H1 (cell line): ENCODE results near the gene SLC35D2. TPM values are rescaled to one million over a fixed set of nuclear protein-coding genes. Genes with fewer than 3 reads are reported as not detected.

ENCODE experiments used
- CTCF ChIA-PET: fragments of 300-600 bp; sonication (Branson Sonifier 250); formaldehyde crosslinking; loops from one replicate; lab custom pipeline; 2021; ENCODE audit not compliant: partially characterized antibody; lab: Charles Lee
- POLR2A ChIA-PET: fragments of 300-600 bp; sonication (Branson Sonifier 250); formaldehyde crosslinking; loops from one replicate; lab custom pipeline; 2021; ENCODE audit warnings: inconsistent platforms; ENCODE audit not compliant: partially characterized antibody; lab: Charles Lee
- DNase-seq, 2 experiments: peaks; one replicate each; pipeline versions ENCODE4 v3.0.0 to v3.0.0-alpha.2; 2010 to 2022; ENCODE audit warnings: low spot score in 2 of 2, low read depth in 1 of 2, mixed read lengths in 1 of 2
- FAIRE-seq: peaks from 2 replicates; lab custom pipeline; 2011; peaks lifted over from hg19 to GRCh38; lab: Jason Lieb, UNC
- H2AFZ ChIP-seq: 2 replicates; pipeline ENCODE4 v1.8.1; 2012; ENCODE audit warnings: low read length, inconsistent platforms
- H2AK5ac ChIP-seq: 2 replicates; pipeline ENCODE4 v1.6.1; 2013; ENCODE audit warnings: low read depth, low read length
- H2BK120ac ChIP-seq: replicated peaks from 2 replicates; pipeline ENCODE3; 2013; ENCODE audit warnings: low read depth, low read length, inconsistent platforms
- H2BK12ac ChIP-seq: 2 replicates; pipeline ENCODE4 v1.6.1; 2013; ENCODE audit warnings: low read depth, low read length
- H2BK15ac ChIP-seq: 2 replicates; pipeline ENCODE4 v1.6.1; 2013; ENCODE audit warnings: low read length
- H2BK20ac ChIP-seq: 2 replicates; pipeline ENCODE4 v1.6.1; 2013; ENCODE audit warnings: low read length
- H2BK5ac ChIP-seq: 2 replicates; pipeline ENCODE4 v1.6.1; 2013; ENCODE audit warnings: low read depth, low read length
- H3K14ac ChIP-seq: 2 replicates; pipeline ENCODE4 v1.6.1; 2013; ENCODE audit warnings: inconsistent platforms; ENCODE audit not compliant: insufficient read length
- H3K18ac ChIP-seq: 2 replicates; pipeline ENCODE4 v1.6.1; 2013; ENCODE audit warnings: low read length; ENCODE audit errors: extremely low read depth
- H3K23ac ChIP-seq: 2 replicates; pipeline ENCODE4 v1.6.1; 2013; ENCODE audit warnings: inconsistent platforms; ENCODE audit not compliant: insufficient read length
- H3K23me2 ChIP-seq: 2 replicates; pipeline ENCODE4 v1.6.1; 2013; ENCODE audit warnings: low read depth, low read length
- H3K27ac ChIP-seq: 2 replicates; pipeline ENCODE4 v1.6.1; 2011; ENCODE audit warnings: low read depth, low read length, inconsistent platforms
- H3K27me3 ChIP-seq, 4 experiments: replicated peaks in 1 of 4; 1 replicate in 1 of 4; 2 replicates in 3 of 4; pipeline versions ENCODE4 v1.6.1 to v1.8.1; 2011 to 2013; ENCODE audit warnings: low read length in 3 of 4, mild to moderate bottlenecking in 3 of 4, inconsistent platforms in 2 of 4, mixed read lengths in 2 of 4, moderate library complexity in 1 of 4; ENCODE audit not compliant: control insufficient read depth in 3 of 4, insufficient read depth in 3 of 4; ENCODE audit errors: extremely low read depth in 1 of 4
- H3K36me3 ChIP-seq, 4 experiments: 2 replicates each; pipeline versions ENCODE4 v1.6.1 to v1.8.1; 2011 to 2013; ENCODE audit warnings: mild to moderate bottlenecking in 4 of 4, low read length in 3 of 4, moderate library complexity in 2 of 4, control low read depth in 1 of 4, inconsistent platforms in 1 of 4; ENCODE audit not compliant: insufficient read depth in 4 of 4, control insufficient read depth in 2 of 4
- H3K4ac ChIP-seq: replicated peaks from 2 replicates; pipeline ENCODE3; 2013; ENCODE audit warnings: low read length, low read depth, mixed read lengths, inconsistent platforms; ENCODE audit not compliant: insufficient read length
- H3K4me1 ChIP-seq, 4 experiments: replicated peaks in 1 of 4; 1 replicate in 1 of 4; 2 replicates in 3 of 4; pipeline versions ENCODE4 v1.6.1 to v1.8.1; 2011 to 2013; ENCODE audit warnings: low read length in 3 of 4, inconsistent platforms in 2 of 4, mixed read lengths in 1 of 4; ENCODE audit not compliant: insufficient read depth in 4 of 4, control insufficient read depth in 3 of 4
- H3K4me2 ChIP-seq, 2 experiments: 2 replicates each; pipeline versions ENCODE4 v1.6.1 to v1.8.1; 2011 to 2013; ENCODE audit warnings: low read depth in 2 of 2, low read length in 2 of 2, control low read depth in 1 of 2, inconsistent platforms in 1 of 2, mild to moderate bottlenecking in 1 of 2; ENCODE audit not compliant: insufficient read depth in 1 of 2
- H3K4me3 ChIP-seq, 4 experiments: fragments of 200-600, 300-600 bp in 1 of 4; sonication (generic), shearing (Covaris generic), sonication (Bioruptor Twin) in 1 of 4; 2 replicates each; pipeline versions ENCODE4 v1.5.1 to v1.8.1; 2011 to 2016; ENCODE audit warnings: low read length in 4 of 4, low read depth in 3 of 4, control low read depth in 2 of 4, inconsistent platforms in 2 of 4, mild to moderate bottlenecking in 2 of 4, mixed read lengths in 1 of 4, moderate library complexity in 1 of 4; ENCODE audit not compliant: insufficient read depth in 2 of 4; ENCODE audit errors: extremely low read depth in 1 of 4
- H3K56ac ChIP-seq: replicated peaks from 2 replicates; pipeline ENCODE3; 2013; ENCODE audit warnings: low read depth, mild to moderate bottlenecking, mixed read lengths, low read length, inconsistent platforms; ENCODE audit not compliant: insufficient read length
- H3K79me1 ChIP-seq: 2 replicates; pipeline ENCODE4 v1.6.1; 2013; ENCODE audit warnings: low read depth, low read length, control low read depth
- H3K79me2 ChIP-seq, 2 experiments: 2 replicates each; pipeline versions ENCODE4 v1.6.1 to v1.8.1; 2012 to 2013; ENCODE audit warnings: low read length in 2 of 2, mild to moderate bottlenecking in 2 of 2, inconsistent platforms in 1 of 2; ENCODE audit not compliant: insufficient read depth in 2 of 2, control insufficient read depth in 1 of 2
- H3K9ac ChIP-seq, 4 experiments: replicated peaks in 1 of 4; 1 replicate in 1 of 4; 2 replicates in 3 of 4; pipeline versions ENCODE4 v1.6.1 to v1.8.1; 2011 to 2013; ENCODE audit warnings: low read depth in 3 of 4, low read length in 3 of 4, control low read depth in 2 of 4, mild to moderate bottlenecking in 2 of 4, moderate library complexity in 2 of 4, inconsistent platforms in 1 of 4; ENCODE audit errors: extremely low read depth in 1 of 4
- H3K9me3 ChIP-seq, 2 experiments: 2 replicates each; pipeline versions ENCODE4 v1.6.1 to v1.8.1; 2012 to 2013; ENCODE audit warnings: mild to moderate bottlenecking in 2 of 2, moderate library complexity in 2 of 2, control low read depth in 1 of 2, inconsistent platforms in 1 of 2, low read depth in 1 of 2, low read length in 1 of 2, mixed read lengths in 1 of 2; ENCODE audit not compliant: insufficient read depth in 2 of 2
- H4K20me1 ChIP-seq, 2 experiments: replicated peaks in 1 of 2; 2 replicates each; pipeline versions ENCODE3 to v1.8.1; 2011 to 2013; ENCODE audit warnings: inconsistent platforms in 2 of 2, low read length in 2 of 2, mild to moderate bottlenecking in 1 of 2; ENCODE audit not compliant: insufficient read depth in 2 of 2, control insufficient read depth in 1 of 2
- H4K5ac ChIP-seq: 2 replicates; pipeline ENCODE4 v1.6.1; 2013; ENCODE audit warnings: low read length, low read depth, mixed read lengths, inconsistent platforms; ENCODE audit not compliant: insufficient read length
- H4K8ac ChIP-seq: 2 replicates; pipeline ENCODE4 v1.8.0; 2013; ENCODE audit warnings: mild to moderate bottlenecking, moderate library complexity, low read length, inconsistent platforms; ENCODE audit not compliant: insufficient read depth; ENCODE audit errors: extremely low read depth
- H4K91ac ChIP-seq: replicated peaks from 2 replicates; pipeline ENCODE3; 2013; ENCODE audit warnings: low read length, mixed read lengths, inconsistent platforms; ENCODE audit not compliant: insufficient read length
- CREB1 ChIP-seq: IDR thresholded peaks from 2 replicates; pipeline ENCODE4 v1.6.1; 2012; ENCODE audit warnings: inconsistent platforms
- MAFK ChIP-seq: IDR thresholded peaks from 2 replicates; pipeline ENCODE4 v1.6.1; 2012; ENCODE audit warnings: low read depth, mild to moderate bottlenecking, improper control_type of control experiment, low read length
- NRF1 ChIP-seq: IDR thresholded peaks from 2 replicates; pipeline ENCODE4 v1.6.1; 2011; ENCODE audit warnings: mild to moderate bottlenecking, low read depth, low read length, improper control_type of control experiment
- PHF8 ChIP-seq: fragments of 200-600 bp; sonication (generic); conservative IDR thresholded peaks from 2 replicates; pipeline ENCODE4 v1.7.1; 2012; ENCODE audit warnings: low read depth, mild to moderate bottlenecking, inconsistent platforms, low read length, moderate library complexity
- RBBP5 ChIP-seq: IDR thresholded peaks from 2 replicates; pipeline ENCODE4 v1.7.1; 2012; ENCODE audit warnings: low read depth, mild to moderate bottlenecking, inconsistent platforms, low read length, moderate library complexity, borderline replicate concordance
- TEAD4 ChIP-seq: IDR thresholded peaks from 2 replicates; pipeline ENCODE4 v1.6.1; 2012; ENCODE audit warnings: low read depth, low read length, inconsistent platforms, mixed read lengths
- WGBS, 2 experiments: shearing (Covaris generic) in 1 of 2; methylation state at CpG; one replicate each; pipeline versions ENCODE4 v1.1.6 to v1.1.7; 2013 to 2015; ENCODE audit warnings: low lambda C conversion rate in 2 of 2, mixed read lengths in 2 of 2, inconsistent platforms in 1 of 2, low coverage in 1 of 2, missing lambda C conversion rate in 1 of 2; ENCODE audit not compliant: insufficient replicate concordance in 2 of 2, insufficient coverage in 1 of 2, insufficient read length in 1 of 2; ENCODE audit errors: extremely low coverage in 1 of 2, missing lambda C conversion rate in 1 of 2; 5-methylcytosine and 5-hydroxymethylcytosine counted together
- polyA plus RNA-seq, 7 experiments: library from polyadenylated mRNA; depleted of rRNA in 3 of 7; stranded (reverse) in 5 of 7; unstranded in 2 of 7; fragments of >200 nt in 5 of 7; fragments of 200-250 nt in 2 of 7; gene quantifications; 1 replicate in 5 of 7; 2 replicates in 1 of 7; 4 replicates in 1 of 7; pipeline versions ENCODE4 v1.2.1 to v1.2.3, GENCODE V29; 2011 to 2013; ENCODE audit warnings: missing spikeins in 2 of 7, mixed read lengths in 2 of 7
- total RNA-seq: library from RNA; stranded (reverse); fragmentation: NEBNext Ultra II Directional; extraction: Animal tissue kit (Norgen Biotek cat#: 25700); gene quantifications from 2 replicates; pipeline ENCODE4 v1.2.1, GENCODE V29; 2021
- TF ChIP-seq, protein P1 (sequence below): IDR thresholded peaks from 2 replicates; pipeline ENCODE4 v1.6.1; 2011; ENCODE audit warnings: low read length, improper control_type of control experiment
- TF ChIP-seq, protein P2 (sequence below): IDR thresholded peaks from 2 replicates; pipeline ENCODE4 v1.6.1; 2011; ENCODE audit warnings: low read depth, mild to moderate bottlenecking, low read length; ENCODE audit not compliant: insufficient read depth

The SLC35D2 gene
- total and polyA plus RNA-seq, 2 of the 8 experiments (the other 6 are each of a cell fraction or from before 2014, with no cell fraction given): 9.6 to 11.5 TPM

DNA sequence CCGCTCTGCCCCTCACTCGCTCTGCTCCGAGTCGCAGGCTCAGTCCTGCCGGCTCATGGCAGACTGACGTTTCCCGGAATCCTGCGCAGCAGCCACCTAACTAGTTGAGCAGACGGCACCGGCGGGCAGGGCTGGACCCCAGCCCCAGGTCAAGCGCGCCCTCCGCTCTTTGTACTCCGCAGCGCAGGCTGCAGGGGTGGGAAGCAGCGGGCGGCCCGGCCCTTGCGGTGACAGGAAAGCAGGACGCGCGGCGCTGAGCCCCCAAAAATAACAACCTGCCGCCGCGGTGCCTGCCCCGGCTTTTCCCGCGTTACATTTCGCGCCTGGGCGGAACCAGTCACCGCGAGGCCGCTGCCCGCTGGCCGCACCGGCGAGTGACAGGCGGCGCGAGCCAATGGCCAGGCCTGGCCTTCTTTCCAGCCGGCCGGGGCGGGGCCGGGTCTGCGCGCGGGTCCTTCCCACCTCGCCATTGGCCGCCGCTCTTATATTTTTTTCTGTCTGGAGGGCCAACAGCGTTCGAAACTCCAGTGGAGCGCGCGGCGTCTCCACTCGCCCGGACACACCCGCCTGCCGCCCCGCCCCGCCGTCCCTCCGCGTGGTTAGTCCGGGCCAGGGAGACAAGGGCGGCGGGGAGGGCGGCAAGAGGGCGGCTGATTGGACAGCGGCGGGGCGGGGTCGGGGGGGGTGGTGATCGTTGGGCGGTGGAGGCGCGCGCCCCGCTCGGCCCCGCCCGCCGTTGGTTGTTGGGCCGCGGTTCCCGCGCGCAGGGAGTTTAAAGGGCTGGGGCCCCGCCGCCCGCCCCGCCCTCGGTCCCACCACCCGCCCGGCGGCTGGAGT, 34.8 kb upstream of the SLC35D2 start, which contains the start of gene ZNF367:
Gene ZNF367, minus strand, starts transcription at position 288 of the 837 bp plus-strand sequence. CDS start 338 bp downstream, outside the sequence.
- Histone ChIP-seq H3K27me3 (no peaks in the 10 kb centered on the region), H3K9ac (peak within 1 kb of the TSS; percentile 89 to 95 (median 92)), H3K18ac (peak within 1 kb of the TSS; percentile 51), H2AK5ac (no peak within 1 kb of the TSS), H4K5ac (peak within 1 kb of the TSS; percentile 99), H3K79me1 (peaks cover 4% of the 10 kb centered on the region; the same call in 1 of the 2 replicates), H3K4me3 (peak within 1 kb of the TSS; percentile 82 to 98 (median 92)), H4K20me1 (peaks cover 6 to 10% of the 10 kb centered on the region in 2 experiments), H3K23ac (no peak within 1 kb of the TSS), H2BK12ac (0 out of 2 replicates have a peak within 1 kb of the TSS, but pooled peaks have one; percentile 17), H3K14ac (no peak within 1 kb of the TSS), H3K27ac (peak within 1 kb of the TSS; percentile 88), H4K8ac (peak within 1 kb of the TSS; percentile 96), H2BK5ac (peak within 1 kb of the TSS; percentile 92), H3K36me3 (no peaks in the 10 kb centered on the region), H3K4me1 (peaks cover 0 to 14% (median 7%) of the 10 kb centered on the region in 4 experiments), H3K23me2 (peaks cover 12% of the 10 kb centered on the region), H2BK20ac (no peak within 1 kb of the TSS), H2BK120ac (no peak within 1 kb of the TSS), H3K4me2 (peak within 1 kb of the TSS; percentile 94 to 98), H2AFZ (peak within 1 kb of the TSS; percentile 63; the same call in 1 of the 2 replicates), H3K79me2 (peaks cover 2 to 36% of the 10 kb centered on the region in 2 experiments; a peak in 3 of 4 replicates), H3K4ac (peak within 1 kb of the TSS; percentile 69), H4K91ac (peak within 1 kb of the TSS; percentile 85), H3K9me3 (no peaks in the 10 kb centered on the region), H2BK15ac (peak within 1 kb of the TSS; percentile 46; the same call in 1 of the 2 replicates), H3K56ac (peak within 1 kb of the TSS; percentile 90)
- no peak for FAIRE-seq
- WGBS, 2 experiments: 1% methylated on average over 68 of the region's 100 CpGs; no CpG with 5 or more reads in 1 of the 2 experiments
- ChIA-PET POLR2A (interaction anchor here (0.6 to 1.2 kb wide), 3 partner anchors 9 to 123 kb away, joined by 3 to 4 read pairs (median 3); no protein-coding TSS in a partner anchor), CTCF (no interaction called here)
- DNase-seq: peak; percentile 66 to 90
- no peak for TF ChIP-seq MAFK
- no peak; the same call in 1 of the 2 replicates for TF ChIP-seq CREB1
- TF ChIP-seq, protein P1, sequence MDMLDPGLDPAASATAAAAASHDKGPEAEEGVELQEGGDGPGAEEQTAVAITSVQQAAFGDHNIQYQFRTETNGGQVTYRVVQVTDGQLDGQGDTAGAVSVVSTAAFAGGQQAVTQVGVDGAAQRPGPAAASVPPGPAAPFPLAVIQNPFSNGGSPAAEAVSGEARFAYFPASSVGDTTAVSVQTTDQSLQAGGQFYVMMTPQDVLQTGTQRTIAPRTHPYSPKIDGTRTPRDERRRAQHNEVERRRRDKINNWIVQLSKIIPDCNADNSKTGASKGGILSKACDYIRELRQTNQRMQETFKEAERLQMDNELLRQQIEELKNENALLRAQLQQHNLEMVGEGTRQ: no peak
- no peak; the same call in 1 of the 2 replicates for TF ChIP-seq RBBP5
- TF ChIP-seq, protein P2, sequence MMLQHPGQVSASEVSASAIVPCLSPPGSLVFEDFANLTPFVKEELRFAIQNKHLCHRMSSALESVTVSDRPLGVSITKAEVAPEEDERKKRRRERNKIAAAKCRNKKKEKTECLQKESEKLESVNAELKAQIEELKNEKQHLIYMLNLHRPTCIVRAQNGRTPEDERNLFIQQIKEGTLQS: no peak
- peak; percentile 71; the same call in 1 of the 2 replicates for TF ChIP-seq PHF8
- TF ChIP-seq NRF1: no peak
- TF ChIP-seq TEAD4: no peak
